ENCODE results near the gene TENT5C. TPM values are rescaled to one million over a fixed set of nuclear protein-coding genes. Genes with fewer than 3 reads are reported as not detected.

The TENT5C gene
- polyA plus RNA-seq, 1 of the 3 experiments (the other 2 are of a cell fraction) = 0.90 TPM

DNA sequence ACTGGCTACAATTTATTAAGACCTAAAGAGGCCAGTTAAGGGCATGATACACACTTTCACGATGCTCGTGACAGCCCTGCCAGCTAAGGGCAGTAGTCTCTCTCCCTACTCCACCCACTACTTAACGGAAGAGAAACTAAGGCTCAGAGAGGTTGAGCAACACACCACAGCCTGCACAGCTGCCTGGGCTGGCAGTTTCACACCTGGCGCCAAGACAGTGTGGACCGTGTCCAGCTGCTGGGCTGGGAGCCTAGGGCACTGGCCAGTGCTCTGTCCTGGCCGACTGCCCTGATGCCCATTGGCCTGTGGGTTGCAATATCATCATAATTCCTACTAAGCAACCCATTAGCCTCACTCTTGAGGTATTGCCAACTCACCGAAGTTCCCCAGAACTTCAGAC lies 27.6 kb downstream of the TENT5C start:
- TF ChIP-seq POLR2AphosphoS5 (IDR thresholded peaks at IDR 0.05; ENCODE audit: low read depth, low read length) (no peak), EZH2phosphoT487 (IDR thresholded peaks at IDR 0.05; ENCODE audit: borderline replicate concordance, low read depth) (no peak)
- TF ChIP-seq, protein P1, sequence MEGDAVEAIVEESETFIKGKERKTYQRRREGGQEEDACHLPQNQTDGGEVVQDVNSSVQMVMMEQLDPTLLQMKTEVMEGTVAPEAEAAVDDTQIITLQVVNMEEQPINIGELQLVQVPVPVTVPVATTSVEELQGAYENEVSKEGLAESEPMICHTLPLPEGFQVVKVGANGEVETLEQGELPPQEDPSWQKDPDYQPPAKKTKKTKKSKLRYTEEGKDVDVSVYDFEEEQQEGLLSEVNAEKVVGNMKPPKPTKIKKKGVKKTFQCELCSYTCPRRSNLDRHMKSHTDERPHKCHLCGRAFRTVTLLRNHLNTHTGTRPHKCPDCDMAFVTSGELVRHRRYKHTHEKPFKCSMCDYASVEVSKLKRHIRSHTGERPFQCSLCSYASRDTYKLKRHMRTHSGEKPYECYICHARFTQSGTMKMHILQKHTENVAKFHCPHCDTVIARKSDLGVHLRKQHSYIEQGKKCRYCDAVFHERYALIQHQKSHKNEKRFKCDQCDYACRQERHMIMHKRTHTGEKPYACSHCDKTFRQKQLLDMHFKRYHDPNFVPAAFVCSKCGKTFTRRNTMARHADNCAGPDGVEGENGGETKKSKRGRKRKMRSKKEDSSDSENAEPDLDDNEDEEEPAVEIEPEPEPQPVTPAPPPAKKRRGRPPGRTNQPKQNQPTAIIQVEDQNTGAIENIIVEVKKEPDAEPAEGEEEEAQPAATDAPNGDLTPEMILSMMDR (IDR thresholded peaks at IDR 0.05) = no peak
- H2AFZ ChIP-seq (ENCODE audit: low read depth) = no peak overlapping the region
- H3K79me2 ChIP-seq (ENCODE audit: insufficient read depth) = no peaks in the 10 kb centered on the region
- no peaks in the 10 kb centered on the region; the same call in 1 of the 2 replicates for H3K27me3 ChIP-seq (ENCODE audit: insufficient read depth)
- no peak overlapping the region for H3K4me3 ChIP-seq (ENCODE audit: low read depth in 2 of 2, low read length in 1 of 2)
- 80% methylated on average over 6 of the region's 7 CpGs for WGBS (ENCODE audit: low lambda C conversion rate)
- H3K9me2 ChIP-seq = no peaks in the 10 kb centered on the region
- H3K9ac ChIP-seq = no peak overlapping the region
- no peaks in the 10 kb centered on the region for H3K36me3 ChIP-seq (replicated peaks in 1 of 2; ENCODE audit: control insufficient read depth in 1 of 2, insufficient read depth in 2 of 2, low read length in 1 of 2)
- H4K20me1 ChIP-seq (ENCODE audit: insufficient read depth) = no peaks in the 10 kb centered on the region
- ChIA-PET CTCF (interaction anchor here (0.6 to 1.0 kb wide), 2 partner anchors 121 to 872 kb away, joined by 3 read pairs; no protein-coding TSS in a partner anchor), POLR2A (no interaction called here)
- no peak overlapping the region for H3K4me2 ChIP-seq
- DNase-seq = no peak
- no peaks in the 10 kb centered on the region for H3F3A ChIP-seq (replicated peaks; ENCODE audit: insufficient read depth)
- no peaks in the 10 kb centered on the region for H3K9me3 ChIP-seq
- H3K27ac ChIP-seq (ENCODE audit: low read depth in 2 of 2, low read length in 1 of 2) = no peak overlapping the region
- H3K4me1 ChIP-seq (ENCODE audit: control insufficient read depth in 1 of 2, insufficient read depth in 2 of 2, low read depth in 1 of 2, low read length in 1 of 2) = peaks cover 0 to 6% of the 10 kb centered on the region in 2 experiments; a peak in 1 of 4 replicates

DNA sequence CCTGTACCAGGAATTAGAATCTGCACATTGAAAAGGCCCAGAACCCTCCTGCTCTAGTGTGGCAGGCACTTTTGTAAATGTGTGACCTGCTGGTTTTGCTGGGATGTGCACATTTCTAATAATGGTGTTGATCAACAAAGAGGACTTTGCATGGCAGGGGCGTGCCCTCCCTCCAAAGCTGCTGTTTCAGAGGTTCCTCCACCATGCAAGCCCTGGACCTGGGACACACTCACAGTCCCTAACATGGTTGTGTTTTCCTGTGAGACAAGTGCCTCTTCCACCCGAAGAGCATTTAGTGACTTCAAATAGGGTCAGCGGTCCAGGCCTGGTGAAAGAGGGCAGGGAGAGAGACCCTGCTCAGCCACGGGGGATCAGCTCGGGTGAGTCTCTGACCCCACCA lies 28.1 kb downstream of the TENT5C start:
- H3K27ac ChIP-seq (ENCODE audit: low read depth in 2 of 2, low read length in 1 of 2) = no peak overlapping the region
- no peak overlapping the region for H3K4me2 ChIP-seq
- H3K79me2 ChIP-seq (ENCODE audit: insufficient read depth) = no peaks in the 10 kb centered on the region
- TF ChIP-seq FOXM1 (IDR thresholded peaks at IDR 0.05; ENCODE audit: low read depth) (no peak), MEF2A (IDR thresholded peaks at IDR 0.05; ENCODE audit: borderline replicate concordance, low read depth) (no peak), FOXJ3 (CRISPR knock-in tag; IDR thresholded peaks at IDR 0.05) (no peak), EZH2phosphoT487 (IDR thresholded peaks at IDR 0.05; ENCODE audit: borderline replicate concordance, low read depth) (no peak), YY1 (IDR thresholded peaks at IDR 0.05; ENCODE audit: low read depth) (no peak), EP300 (IDR thresholded peaks at IDR 0.05; ENCODE audit: borderline replicate concordance in 1 of 2, low read depth in 1 of 2, low read length in 1 of 2) (no peak), TCF12 (IDR thresholded peaks at IDR 0.05) (no peak)
- TF ChIP-seq, protein P2, sequence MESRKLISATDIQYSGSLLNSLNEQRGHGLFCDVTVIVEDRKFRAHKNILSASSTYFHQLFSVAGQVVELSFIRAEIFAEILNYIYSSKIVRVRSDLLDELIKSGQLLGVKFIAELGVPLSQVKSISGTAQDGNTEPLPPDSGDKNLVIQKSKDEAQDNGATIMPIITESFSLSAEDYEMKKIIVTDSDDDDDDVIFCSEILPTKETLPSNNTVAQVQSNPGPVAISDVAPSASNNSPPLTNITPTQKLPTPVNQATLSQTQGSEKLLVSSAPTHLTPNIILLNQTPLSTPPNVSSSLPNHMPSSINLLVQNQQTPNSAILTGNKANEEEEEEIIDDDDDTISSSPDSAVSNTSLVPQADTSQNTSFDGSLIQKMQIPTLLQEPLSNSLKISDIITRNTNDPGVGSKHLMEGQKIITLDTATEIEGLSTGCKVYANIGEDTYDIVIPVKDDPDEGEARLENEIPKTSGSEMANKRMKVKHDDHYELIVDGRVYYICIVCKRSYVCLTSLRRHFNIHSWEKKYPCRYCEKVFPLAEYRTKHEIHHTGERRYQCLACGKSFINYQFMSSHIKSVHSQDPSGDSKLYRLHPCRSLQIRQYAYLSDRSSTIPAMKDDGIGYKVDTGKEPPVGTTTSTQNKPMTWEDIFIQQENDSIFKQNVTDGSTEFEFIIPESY (IDR thresholded peaks at IDR 0.05; ENCODE audit: borderline replicate concordance, low read depth) = no peak
- TF ChIP-seq, protein P3, sequence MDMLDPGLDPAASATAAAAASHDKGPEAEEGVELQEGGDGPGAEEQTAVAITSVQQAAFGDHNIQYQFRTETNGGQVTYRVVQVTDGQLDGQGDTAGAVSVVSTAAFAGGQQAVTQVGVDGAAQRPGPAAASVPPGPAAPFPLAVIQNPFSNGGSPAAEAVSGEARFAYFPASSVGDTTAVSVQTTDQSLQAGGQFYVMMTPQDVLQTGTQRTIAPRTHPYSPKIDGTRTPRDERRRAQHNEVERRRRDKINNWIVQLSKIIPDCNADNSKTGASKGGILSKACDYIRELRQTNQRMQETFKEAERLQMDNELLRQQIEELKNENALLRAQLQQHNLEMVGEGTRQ (IDR thresholded peaks at IDR 0.05; ENCODE audit: borderline replicate concordance, low read depth, low read length) = no peak
- H3F3A ChIP-seq (replicated peaks; ENCODE audit: insufficient read depth) = no peaks in the 10 kb centered on the region
- H3K9ac ChIP-seq = no peak overlapping the region
- no peaks in the 10 kb centered on the region for H4K20me1 ChIP-seq (ENCODE audit: insufficient read depth)
- CTCF ChIA-PET = interaction anchor here (1.0 kb wide), 1 partner anchor 120 kb away, joined by 3 read pairs; no protein-coding TSS in a partner anchor
- H3K4me1 ChIP-seq (ENCODE audit: control insufficient read depth in 1 of 2, insufficient read depth in 2 of 2, low read depth in 1 of 2, low read length in 1 of 2) = peaks cover 0 to 6% of the 10 kb centered on the region in 2 experiments; a peak in 1 of 4 replicates
- no peak for DNase-seq
- 72% methylated on average over 5 of the region's 5 CpGs for WGBS (ENCODE audit: low lambda C conversion rate)
- no peaks in the 10 kb centered on the region for H3K36me3 ChIP-seq (replicated peaks in 1 of 2; ENCODE audit: control insufficient read depth in 1 of 2, insufficient read depth in 2 of 2, low read length in 1 of 2)
- H3K9me2 ChIP-seq = no peaks in the 10 kb centered on the region
- H3K9me3 ChIP-seq = no peaks in the 10 kb centered on the region
- H3K27me3 ChIP-seq (ENCODE audit: insufficient read depth) = no peaks in the 10 kb centered on the region; the same call in 1 of the 2 replicates
- POLR2A ChIA-PET = no interaction called here
- no peak overlapping the region for H3K4me3 ChIP-seq (ENCODE audit: low read depth in 2 of 2, low read length in 1 of 2)
- no peak overlapping the region for H2AFZ ChIP-seq (ENCODE audit: low read depth)
